GM23338 (cell line): ENCODE data around the gene MICAL2. TPM values are rescaled to one million over a fixed set of nuclear protein-coding genes. Genes with fewer than 3 reads are reported as not detected.

Experiments used
- ATAC-seq: fragments of 200-7000 bp; cut with Tn5 transposase; 3 replicates; pipeline ENCODE4 v1.9.1; 2020
- DNase-seq: peaks from one replicate; pipeline ENCODE4 v3.0.0-alpha.2; 2015; ENCODE audit warnings: low spot score
- H2AFZ ChIP-seq: fragments of 200-600 bp; sonication (generic); 2 replicates; pipeline ENCODE4 v1.8.0; 2016; ENCODE audit warnings: antibody characterized with exemption, mild to moderate bottlenecking, moderate library complexity
- H3F3A ChIP-seq: fragments of 200-600 bp; sonication (generic); replicated peaks from 2 replicates; pipeline ENCODE4 v1.8.0; 2017; ENCODE audit warnings: antibody characterized with exemption, mixed run types, low read depth
- H3K27ac ChIP-seq: fragments of 200-600 bp; sonication (generic); 2 replicates; pipeline ENCODE4 v1.6.1; 2016; ENCODE audit warnings: low read depth
- H3K27me3 ChIP-seq: fragments of 200-600 bp; sonication (generic); 2 replicates; pipeline ENCODE4 v1.8.0; 2016; ENCODE audit warnings: mild to moderate bottlenecking, mixed run types, moderate library complexity; ENCODE audit not compliant: insufficient read depth
- H3K36me3 ChIP-seq: fragments of 200-600 bp; sonication (generic); 2 replicates; pipeline ENCODE4 v1.8.0; 2016; ENCODE audit warnings: mild to moderate bottlenecking; ENCODE audit not compliant: insufficient read depth
- H3K4me1 ChIP-seq: fragments of 200-600 bp; sonication (generic); 2 replicates; pipeline ENCODE4 v1.8.0; 2016; ENCODE audit warnings: mild to moderate bottlenecking, moderate library complexity; ENCODE audit not compliant: insufficient read depth
- H3K4me2 ChIP-seq: fragments of 200-600 bp; sonication (generic); 2 replicates; pipeline ENCODE4 v1.7.1; 2017; ENCODE audit warnings: mixed run types
- H3K4me3 ChIP-seq: fragments of 200-600 bp; sonication (generic); 2 replicates; pipeline ENCODE4 v1.6.1; 2016; ENCODE audit warnings: mixed run types
- H3K79me2 ChIP-seq: fragments of 200-600 bp; sonication (generic); replicated peaks from 2 replicates; pipeline ENCODE4 v1.8.0; 2017; ENCODE audit warnings: mild to moderate bottlenecking; ENCODE audit not compliant: insufficient read depth
- H3K9me2 ChIP-seq: fragments of 200-600 bp; sonication (generic); 2 replicates; pipeline ENCODE4 v1.8.0; 2017; ENCODE audit not compliant: insufficient read depth
- H4K20me1 ChIP-seq: fragments of 200-600 bp; sonication (generic); replicated peaks from 2 replicates; pipeline ENCODE4 v1.8.0; 2017; ENCODE audit warnings: mild to moderate bottlenecking; ENCODE audit not compliant: insufficient read depth
- H3K27ac Mint-ChIP-seq: 2 replicates; pipeline ENCODE4 v1.8.0; 2020; ENCODE audit warnings: inconsistent platforms, mild to moderate bottlenecking, moderate library complexity, mixed read lengths
- H3K27me3 Mint-ChIP-seq: 3 replicates; pipeline ENCODE4 v1.8.0; 2022; ENCODE audit warnings: low read depth, mild to moderate bottlenecking, moderate library complexity, mixed read lengths, inconsistent platforms; ENCODE audit not compliant: insufficient read depth, poor library complexity
- H3K36me3 Mint-ChIP-seq: 3 replicates; pipeline ENCODE4 v1.8.0; 2021; ENCODE audit warnings: low read depth, mild to moderate bottlenecking, inconsistent platforms, moderate library complexity, mixed read lengths
- H3K4me1 Mint-ChIP-seq: 3 replicates; pipeline ENCODE4 v1.8.0; 2020; ENCODE audit warnings: mild to moderate bottlenecking, inconsistent platforms, mixed read lengths
- H3K4me3 Mint-ChIP-seq: 3 replicates; pipeline ENCODE4 v1.8.0; 2021; ENCODE audit warnings: moderate library complexity, mild to moderate bottlenecking, inconsistent platforms, mixed read lengths
- H3K9me3 Mint-ChIP-seq: 3 replicates; pipeline ENCODE4 v1.8.0; 2020; ENCODE audit warnings: moderate library complexity, mild to moderate bottlenecking, inconsistent platforms, mixed read lengths
- CREB1 ChIP-seq: fragments of 250-450 bp; sonication (Bioruptor Pico); IDR thresholded peaks from 2 replicates; pipeline ENCODE4 v1.5.0; 2020; ENCODE audit warnings: low read depth, mild to moderate bottlenecking, moderate library complexity
- EZH2 ChIP-seq: fragments of 200-600 bp; sonication (generic); IDR thresholded peaks from one replicate; pipeline ENCODE4 v1.8.0; 2017; ENCODE audit warnings: antibody characterized with exemption, mild to moderate bottlenecking, low read depth; ENCODE audit not compliant: unreplicated experiment
- EZH2phosphoT487 ChIP-seq: fragments of 200-600 bp; sonication (generic); IDR thresholded peaks from one replicate; pipeline ENCODE4 v1.8.1; 2018; ENCODE audit warnings: antibody characterized with exemption; ENCODE audit not compliant: unreplicated experiment
- JUNB ChIP-seq: IDR thresholded peaks from one replicate; pipeline ENCODE4 v1.6.1; 2016; ENCODE audit warnings: antibody characterized with exemption; ENCODE audit not compliant: unreplicated experiment
- NANOG ChIP-seq: IDR thresholded peaks from 2 replicates; pipeline ENCODE4 v1.6.1; 2016; ENCODE audit warnings: antibody characterized with exemption, borderline replicate concordance
- POLR2AphosphoS5 ChIP-seq: IDR thresholded peaks from 2 replicates; pipeline ENCODE4 v1.6.1; 2016; ENCODE audit warnings: antibody characterized with exemption, low read depth
- STAT1 ChIP-seq: IDR thresholded peaks from one replicate; pipeline ENCODE4 v1.6.1; 2016; ENCODE audit warnings: antibody characterized with exemption; ENCODE audit not compliant: unreplicated experiment
- ZNF114 ChIP-seq: fragments of 250-450 bp; sonication (Bioruptor Pico); IDR thresholded peaks from 2 replicates; pipeline ENCODE4 v1.5.0; 2020; ENCODE audit warnings: mild to moderate bottlenecking, moderate library complexity
- ZNF331 ChIP-seq: fragments of 250-450 bp; sonication (Bioruptor Pico); IDR thresholded peaks from 2 replicates; pipeline ENCODE4 v1.5.0; 2020; ENCODE audit warnings: low read depth, mild to moderate bottlenecking, moderate library complexity
- polyA plus RNA-seq: library from polyadenylated mRNA; unstranded; fragments of >200 nt; fragmentation: Nextera tagmentation; extraction: Ambion mirVana; gene quantifications from 2 replicates; pipeline ENCODE4 v1.2.1, GENCODE V29; 2016
- total RNA-seq: library from RNA; depleted of rRNA; stranded (reverse); fragments of >200 nt; shearing (Covaris generic); gene quantifications from 2 replicates; pipeline ENCODE4 v1.2.3, GENCODE V29; 2014
- TF ChIP-seq, protein P1 (sequence below): IDR thresholded peaks from one replicate; pipeline ENCODE4 v1.6.1; 2018; ENCODE audit warnings: antibody characterized with exemption; ENCODE audit not compliant: unreplicated experiment
- TF ChIP-seq, protein P2 (sequence below), 2 experiments: fragments of 200-600 bp in 1 of 2; sonication (generic) in 1 of 2; conservative IDR thresholded peaks; 2 replicates each; pipeline versions ENCODE4 v1.5.1 to v1.6.1; 2016 to 2017; ENCODE audit warnings: antibody characterized with exemption in 2 of 2, low read depth in 2 of 2, mild to moderate bottlenecking in 2 of 2, moderate library complexity in 1 of 2
- TF ChIP-seq, protein P3 (sequence below): fragments of 250-450 bp; sonication (Bioruptor Pico); IDR thresholded peaks from 2 replicates; pipeline ENCODE4 v1.5.0; 2020; ENCODE audit warnings: mild to moderate bottlenecking, moderate library complexity
- TF ChIP-seq, protein P4 (sequence below): IDR thresholded peaks from 2 replicates; pipeline ENCODE4 v1.6.1; 2016; ENCODE audit warnings: antibody characterized with exemption

The MICAL2 gene
- total and polyA plus RNA-seq, 2 experiments from 2014 or later = 0.66 to 1.4 TPM

DNA sequence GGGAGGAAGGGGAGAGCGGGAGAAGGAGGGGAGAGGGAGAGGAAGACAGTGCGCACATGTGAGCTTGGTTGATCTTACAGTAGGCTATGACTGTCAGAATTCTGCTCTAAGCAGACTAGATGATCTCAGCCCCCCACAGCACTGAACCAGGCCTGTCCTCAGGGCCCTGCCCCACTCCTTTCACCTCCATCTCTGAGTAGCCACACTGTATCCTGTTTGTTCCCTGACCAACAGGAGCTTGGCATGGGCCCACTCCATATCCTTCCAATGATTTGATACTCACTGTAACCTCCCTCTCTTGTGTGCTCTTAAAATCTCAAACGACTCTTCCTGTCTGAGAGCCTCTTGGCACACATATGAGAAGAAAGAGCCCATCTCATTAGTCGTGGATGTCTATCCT lies 180.9 kb downstream of the MICAL2 start:
- peaks cover 7% of the 10 kb centered on the region for H3K27me3 Mint-ChIP-seq
- Histone ChIP-seq H3F3A (no peaks in the 10 kb centered on the region), H4K20me1 (no peaks in the 10 kb centered on the region), H3K9me2 (no peaks in the 10 kb centered on the region), H3K4me3 (no peak overlapping the region), H2AFZ (no peak overlapping the region), H3K4me2 (no peak overlapping the region), H3K79me2 (no peaks in the 10 kb centered on the region), H3K4me1 (no peaks in the 10 kb centered on the region; the same call in 1 of the 2 replicates), H3K27ac (no peak overlapping the region), H3K36me3 (no peaks in the 10 kb centered on the region), H3K27me3 (no peaks in the 10 kb centered on the region)
- no peak for TF ChIP-seq EZH2phosphoT487
- TF ChIP-seq ZNF331 (CRISPR knock-in tag) = no peak
- TF ChIP-seq, protein P1, sequence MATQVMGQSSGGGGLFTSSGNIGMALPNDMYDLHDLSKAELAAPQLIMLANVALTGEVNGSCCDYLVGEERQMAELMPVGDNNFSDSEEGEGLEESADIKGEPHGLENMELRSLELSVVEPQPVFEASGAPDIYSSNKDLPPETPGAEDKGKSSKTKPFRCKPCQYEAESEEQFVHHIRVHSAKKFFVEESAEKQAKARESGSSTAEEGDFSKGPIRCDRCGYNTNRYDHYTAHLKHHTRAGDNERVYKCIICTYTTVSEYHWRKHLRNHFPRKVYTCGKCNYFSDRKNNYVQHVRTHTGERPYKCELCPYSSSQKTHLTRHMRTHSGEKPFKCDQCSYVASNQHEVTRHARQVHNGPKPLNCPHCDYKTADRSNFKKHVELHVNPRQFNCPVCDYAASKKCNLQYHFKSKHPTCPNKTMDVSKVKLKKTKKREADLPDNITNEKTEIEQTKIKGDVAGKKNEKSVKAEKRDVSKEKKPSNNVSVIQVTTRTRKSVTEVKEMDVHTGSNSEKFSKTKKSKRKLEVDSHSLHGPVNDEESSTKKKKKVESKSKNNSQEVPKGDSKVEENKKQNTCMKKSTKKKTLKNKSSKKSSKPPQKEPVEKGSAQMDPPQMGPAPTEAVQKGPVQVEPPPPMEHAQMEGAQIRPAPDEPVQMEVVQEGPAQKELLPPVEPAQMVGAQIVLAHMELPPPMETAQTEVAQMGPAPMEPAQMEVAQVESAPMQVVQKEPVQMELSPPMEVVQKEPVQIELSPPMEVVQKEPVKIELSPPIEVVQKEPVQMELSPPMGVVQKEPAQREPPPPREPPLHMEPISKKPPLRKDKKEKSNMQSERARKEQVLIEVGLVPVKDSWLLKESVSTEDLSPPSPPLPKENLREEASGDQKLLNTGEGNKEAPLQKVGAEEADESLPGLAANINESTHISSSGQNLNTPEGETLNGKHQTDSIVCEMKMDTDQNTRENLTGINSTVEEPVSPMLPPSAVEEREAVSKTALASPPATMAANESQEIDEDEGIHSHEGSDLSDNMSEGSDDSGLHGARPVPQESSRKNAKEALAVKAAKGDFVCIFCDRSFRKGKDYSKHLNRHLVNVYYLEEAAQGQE = no peak
- TF ChIP-seq, protein P2, sequence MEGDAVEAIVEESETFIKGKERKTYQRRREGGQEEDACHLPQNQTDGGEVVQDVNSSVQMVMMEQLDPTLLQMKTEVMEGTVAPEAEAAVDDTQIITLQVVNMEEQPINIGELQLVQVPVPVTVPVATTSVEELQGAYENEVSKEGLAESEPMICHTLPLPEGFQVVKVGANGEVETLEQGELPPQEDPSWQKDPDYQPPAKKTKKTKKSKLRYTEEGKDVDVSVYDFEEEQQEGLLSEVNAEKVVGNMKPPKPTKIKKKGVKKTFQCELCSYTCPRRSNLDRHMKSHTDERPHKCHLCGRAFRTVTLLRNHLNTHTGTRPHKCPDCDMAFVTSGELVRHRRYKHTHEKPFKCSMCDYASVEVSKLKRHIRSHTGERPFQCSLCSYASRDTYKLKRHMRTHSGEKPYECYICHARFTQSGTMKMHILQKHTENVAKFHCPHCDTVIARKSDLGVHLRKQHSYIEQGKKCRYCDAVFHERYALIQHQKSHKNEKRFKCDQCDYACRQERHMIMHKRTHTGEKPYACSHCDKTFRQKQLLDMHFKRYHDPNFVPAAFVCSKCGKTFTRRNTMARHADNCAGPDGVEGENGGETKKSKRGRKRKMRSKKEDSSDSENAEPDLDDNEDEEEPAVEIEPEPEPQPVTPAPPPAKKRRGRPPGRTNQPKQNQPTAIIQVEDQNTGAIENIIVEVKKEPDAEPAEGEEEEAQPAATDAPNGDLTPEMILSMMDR (conservative IDR thresholded peaks at IDR 0.05; ENCODE audit: low read depth in 2 of 2) = no peak
- TF ChIP-seq, protein P3, sequence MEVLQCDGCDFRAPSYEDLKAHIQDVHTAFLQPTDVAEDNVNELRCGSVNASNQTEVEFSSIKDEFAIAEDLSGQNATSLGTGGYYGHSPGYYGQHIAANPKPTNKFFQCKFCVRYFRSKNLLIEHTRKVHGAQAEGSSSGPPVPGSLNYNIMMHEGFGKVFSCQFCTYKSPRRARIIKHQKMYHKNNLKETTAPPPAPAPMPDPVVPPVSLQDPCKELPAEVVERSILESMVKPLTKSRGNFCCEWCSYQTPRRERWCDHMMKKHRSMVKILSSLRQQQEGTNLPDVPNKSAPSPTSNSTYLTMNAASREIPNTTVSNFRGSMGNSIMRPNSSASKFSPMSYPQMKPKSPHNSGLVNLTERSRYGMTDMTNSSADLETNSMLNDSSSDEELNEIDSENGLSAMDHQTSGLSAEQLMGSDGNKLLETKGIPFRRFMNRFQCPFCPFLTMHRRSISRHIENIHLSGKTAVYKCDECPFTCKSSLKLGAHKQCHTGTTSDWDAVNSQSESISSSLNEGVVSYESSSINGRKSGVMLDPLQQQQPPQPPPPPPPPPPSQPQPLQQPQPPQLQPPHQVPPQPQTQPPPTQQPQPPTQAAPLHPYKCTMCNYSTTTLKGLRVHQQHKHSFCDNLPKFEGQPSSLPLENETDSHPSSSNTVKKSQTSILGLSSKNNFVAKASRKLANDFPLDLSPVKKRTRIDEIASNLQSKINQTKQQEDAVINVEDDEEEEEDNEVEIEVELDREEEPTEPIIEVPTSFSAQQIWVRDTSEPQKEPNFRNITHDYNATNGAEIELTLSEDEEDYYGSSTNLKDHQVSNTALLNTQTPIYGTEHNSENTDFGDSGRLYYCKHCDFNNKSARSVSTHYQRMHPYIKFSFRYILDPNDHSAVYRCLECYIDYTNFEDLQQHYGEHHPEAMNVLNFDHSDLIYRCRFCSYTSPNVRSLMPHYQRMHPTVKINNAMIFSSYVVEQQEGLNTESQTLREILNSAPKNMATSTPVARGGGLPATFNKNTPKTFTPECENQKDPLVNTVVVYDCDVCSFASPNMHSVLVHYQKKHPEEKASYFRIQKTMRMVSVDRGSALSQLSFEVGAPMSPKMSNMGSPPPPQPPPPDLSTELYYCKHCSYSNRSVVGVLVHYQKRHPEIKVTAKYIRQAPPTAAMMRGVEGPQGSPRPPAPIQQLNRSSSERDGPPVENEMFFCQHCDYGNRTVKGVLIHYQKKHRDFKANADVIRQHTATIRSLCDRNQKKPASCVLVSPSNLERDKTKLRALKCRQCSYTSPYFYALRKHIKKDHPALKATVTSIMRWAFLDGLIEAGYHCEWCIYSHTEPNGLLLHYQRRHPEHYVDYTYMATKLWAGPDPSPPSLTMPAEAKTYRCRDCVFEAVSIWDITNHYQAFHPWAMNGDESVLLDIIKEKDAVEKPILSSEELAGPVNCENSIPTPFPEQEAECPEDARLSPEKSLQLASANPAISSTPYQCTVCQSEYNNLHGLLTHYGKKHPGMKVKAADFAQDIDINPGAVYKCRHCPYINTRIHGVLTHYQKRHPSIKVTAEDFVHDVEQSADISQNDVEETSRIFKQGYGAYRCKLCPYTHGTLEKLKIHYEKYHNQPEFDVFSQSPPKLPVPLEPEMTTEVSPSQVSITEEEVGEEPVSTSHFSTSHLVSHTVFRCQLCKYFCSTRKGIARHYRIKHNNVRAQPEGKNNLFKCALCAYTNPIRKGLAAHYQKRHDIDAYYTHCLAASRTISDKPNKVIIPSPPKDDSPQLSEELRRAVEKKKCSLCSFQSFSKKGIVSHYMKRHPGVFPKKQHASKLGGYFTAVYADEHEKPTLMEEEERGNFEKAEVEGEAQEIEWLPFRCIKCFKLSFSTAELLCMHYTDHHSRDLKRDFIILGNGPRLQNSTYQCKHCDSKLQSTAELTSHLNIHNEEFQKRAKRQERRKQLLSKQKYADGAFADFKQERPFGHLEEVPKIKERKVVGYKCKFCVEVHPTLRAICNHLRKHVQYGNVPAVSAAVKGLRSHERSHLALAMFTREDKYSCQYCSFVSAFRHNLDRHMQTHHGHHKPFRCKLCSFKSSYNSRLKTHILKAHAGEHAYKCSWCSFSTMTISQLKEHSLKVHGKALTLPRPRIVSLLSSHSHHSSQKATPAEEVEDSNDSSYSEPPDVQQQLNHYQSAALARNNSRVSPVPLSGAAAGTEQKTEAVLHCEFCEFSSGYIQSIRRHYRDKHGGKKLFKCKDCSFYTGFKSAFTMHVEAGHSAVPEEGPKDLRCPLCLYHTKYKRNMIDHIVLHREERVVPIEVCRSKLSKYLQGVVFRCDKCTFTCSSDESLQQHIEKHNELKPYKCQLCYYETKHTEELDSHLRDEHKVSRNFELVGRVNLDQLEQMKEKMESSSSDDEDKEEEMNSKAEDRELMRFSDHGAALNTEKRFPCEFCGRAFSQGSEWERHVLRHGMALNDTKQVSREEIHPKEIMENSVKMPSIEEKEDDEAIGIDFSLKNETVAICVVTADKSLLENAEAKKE (CRISPR knock-in tag) = no peak
- no peak for TF ChIP-seq STAT1
- TF ChIP-seq, protein P4, sequence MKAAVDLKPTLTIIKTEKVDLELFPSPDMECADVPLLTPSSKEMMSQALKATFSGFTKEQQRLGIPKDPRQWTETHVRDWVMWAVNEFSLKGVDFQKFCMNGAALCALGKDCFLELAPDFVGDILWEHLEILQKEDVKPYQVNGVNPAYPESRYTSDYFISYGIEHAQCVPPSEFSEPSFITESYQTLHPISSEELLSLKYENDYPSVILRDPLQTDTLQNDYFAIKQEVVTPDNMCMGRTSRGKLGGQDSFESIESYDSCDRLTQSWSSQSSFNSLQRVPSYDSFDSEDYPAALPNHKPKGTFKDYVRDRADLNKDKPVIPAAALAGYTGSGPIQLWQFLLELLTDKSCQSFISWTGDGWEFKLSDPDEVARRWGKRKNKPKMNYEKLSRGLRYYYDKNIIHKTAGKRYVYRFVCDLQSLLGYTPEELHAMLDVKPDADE = no peak
- no peak for TF ChIP-seq POLR2AphosphoS5
- no peak for TF ChIP-seq CREB1 (CRISPR knock-in tag)
- no peak for TF ChIP-seq NANOG
- no peak for TF ChIP-seq ZNF114 (CRISPR knock-in tag)
- no peak for TF ChIP-seq JUNB
- TF ChIP-seq EZH2 = no peak
- no peak overlapping the region for H3K27ac Mint-ChIP-seq
- no peak overlapping the region for H3K4me3 Mint-ChIP-seq
- peaks cover 7% of the 10 kb centered on the region for H3K4me1 Mint-ChIP-seq
- H3K9me3 Mint-ChIP-seq = 0 out of 3 replicates have a peak, but pooled peaks cover 2% of the 10 kb centered on the region
- ATAC-seq = no peak
- no peaks in the 10 kb centered on the region; the same call in 2 of the 3 replicates for H3K36me3 Mint-ChIP-seq
- no peak for DNase-seq
